KMS-11 (cell line): ENCODE results near the gene NAA11.

Source experiments
- H2AFZ ChIP-seq: fragments of 200-600 bp; sonication (generic); 2 replicates; pipeline ENCODE4 v1.6.1; 2016; ENCODE audit warnings: antibody characterized with exemption, mixed run types, low read depth
- H3K27ac ChIP-seq: fragments of 200-600 bp; sonication (generic); 2 replicates; pipeline ENCODE4 v1.6.1; 2016; ENCODE audit warnings: mild to moderate bottlenecking, mixed run types
- H3K27me3 ChIP-seq: fragments of 200-600 bp; sonication (generic); 2 replicates; pipeline ENCODE4 v1.6.1; 2017; ENCODE audit warnings: mild to moderate bottlenecking, low read depth, mixed run types, moderate library complexity; ENCODE audit not compliant: insufficient read depth
- H3K36me3 ChIP-seq: fragments of 200-600 bp; sonication (generic); 2 replicates; pipeline ENCODE4 v1.6.1; 2017; ENCODE audit warnings: mild to moderate bottlenecking, mixed run types; ENCODE audit not compliant: insufficient read depth
- H3K4me1 ChIP-seq: fragments of 200-600 bp; sonication (generic); 2 replicates; pipeline ENCODE4 v1.6.1; 2016; ENCODE audit warnings: mild to moderate bottlenecking, low read depth, mixed run types; ENCODE audit not compliant: poor library complexity, severe bottlenecking
- H3K4me2 ChIP-seq: fragments of 200-600 bp; sonication (generic); 2 replicates; pipeline ENCODE4 v1.7.0; 2016; ENCODE audit warnings: mild to moderate bottlenecking, mixed run types
- H3K4me3 ChIP-seq: fragments of 200-600 bp; sonication (generic); IDR thresholded peaks from 2 replicates; pipeline ENCODE4 v1.6.1; 2017; ENCODE audit warnings: low read depth, low read length, mixed read lengths; ENCODE audit not compliant: insufficient read depth
- H3K79me2 ChIP-seq: fragments of 200-600 bp; sonication (generic); 2 replicates; pipeline ENCODE4 v1.6.1; 2016; ENCODE audit warnings: low read depth, mixed run types; ENCODE audit not compliant: insufficient read depth
- H3K9ac ChIP-seq: fragments of 200-600 bp; sonication (generic); 2 replicates; pipeline ENCODE4 v1.6.1; 2016; ENCODE audit warnings: mild to moderate bottlenecking, mixed run types
- H4K20me1 ChIP-seq: fragments of 200-600 bp; sonication (generic); 2 replicates; pipeline ENCODE4 v1.6.1; 2016; ENCODE audit warnings: mild to moderate bottlenecking, mixed run types; ENCODE audit not compliant: insufficient read depth
- TF ChIP-seq, protein P1 (sequence below): fragments of 200-600 bp; sonication (generic); conservative IDR thresholded peaks from 2 replicates; pipeline ENCODE4 v1.6.1; 2017; ENCODE audit warnings: low read depth, mild to moderate bottlenecking, antibody characterized with exemption, low read length, moderate library complexity, mixed read lengths

The NAA11 gene

DNA sequence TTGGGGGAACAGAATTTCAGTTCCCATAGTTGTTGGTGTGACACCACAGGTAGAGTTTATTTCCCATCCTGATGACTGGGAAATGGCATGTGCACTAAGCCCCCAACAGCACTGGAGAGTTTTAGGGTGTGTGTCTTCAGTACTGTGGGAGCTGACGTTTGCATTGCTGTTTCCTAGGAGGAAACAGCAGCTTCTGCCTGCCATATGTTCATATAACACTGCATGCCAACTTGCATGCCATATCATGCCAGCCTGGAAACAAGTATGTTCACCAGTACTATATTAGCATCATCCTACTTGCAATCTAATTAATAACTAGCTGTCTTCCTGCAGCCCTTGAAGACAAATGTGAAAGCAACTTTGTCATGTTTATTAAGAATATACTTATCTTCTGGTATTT lies 58.2 kb downstream of the NAA11 start:
- TF ChIP-seq, protein P1, sequence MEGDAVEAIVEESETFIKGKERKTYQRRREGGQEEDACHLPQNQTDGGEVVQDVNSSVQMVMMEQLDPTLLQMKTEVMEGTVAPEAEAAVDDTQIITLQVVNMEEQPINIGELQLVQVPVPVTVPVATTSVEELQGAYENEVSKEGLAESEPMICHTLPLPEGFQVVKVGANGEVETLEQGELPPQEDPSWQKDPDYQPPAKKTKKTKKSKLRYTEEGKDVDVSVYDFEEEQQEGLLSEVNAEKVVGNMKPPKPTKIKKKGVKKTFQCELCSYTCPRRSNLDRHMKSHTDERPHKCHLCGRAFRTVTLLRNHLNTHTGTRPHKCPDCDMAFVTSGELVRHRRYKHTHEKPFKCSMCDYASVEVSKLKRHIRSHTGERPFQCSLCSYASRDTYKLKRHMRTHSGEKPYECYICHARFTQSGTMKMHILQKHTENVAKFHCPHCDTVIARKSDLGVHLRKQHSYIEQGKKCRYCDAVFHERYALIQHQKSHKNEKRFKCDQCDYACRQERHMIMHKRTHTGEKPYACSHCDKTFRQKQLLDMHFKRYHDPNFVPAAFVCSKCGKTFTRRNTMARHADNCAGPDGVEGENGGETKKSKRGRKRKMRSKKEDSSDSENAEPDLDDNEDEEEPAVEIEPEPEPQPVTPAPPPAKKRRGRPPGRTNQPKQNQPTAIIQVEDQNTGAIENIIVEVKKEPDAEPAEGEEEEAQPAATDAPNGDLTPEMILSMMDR, result no peak
- Histone ChIP-seq H3K4me1 (no peaks in the 10 kb centered on the region), H3K27me3 (no peaks in the 10 kb centered on the region), H4K20me1 (no peaks in the 10 kb centered on the region), H3K4me3 (no peak overlapping the region), H2AFZ (no peak overlapping the region), H3K79me2 (no peaks in the 10 kb centered on the region), H3K9ac (no peak overlapping the region), H3K27ac (no peak overlapping the region), H3K4me2 (no peak overlapping the region), H3K36me3 (no peaks in the 10 kb centered on the region)
